ENCODE results near the gene TIMP2. TPM values are rescaled to one million over a fixed set of nuclear protein-coding genes. Genes with fewer than 3 reads are reported as not detected.

TIMP2 gene
- total and polyA plus RNA-seq, 2 experiments from 2014 or later, result 10.6 to 22.5 TPM

- TF ChIP-seq ZNF114 (CRISPR knock-in tag; IDR thresholded peaks at IDR 0.05) (no peak), ZNF331 (CRISPR knock-in tag; IDR thresholded peaks at IDR 0.05; ENCODE audit: low read depth) (no peak), NANOG (IDR thresholded peaks at IDR 0.05; ENCODE audit: borderline replicate concordance) (no peak), REST (IDR thresholded peaks at IDR 0.05; ENCODE audit: unreplicated experiment) (no peak), CREB1 (CRISPR knock-in tag; IDR thresholded peaks at IDR 0.05; ENCODE audit: low read depth) (no peak), EZH2 (IDR thresholded peaks at IDR 0.05; ENCODE audit: low read depth, unreplicated experiment) (no peak), EZH2phosphoT487 (IDR thresholded peaks at IDR 0.05; ENCODE audit: unreplicated experiment) (no peak)
Measured at GRCh38 chr17:78940708-78941107, 15.5 kb upstream of the TIMP2 start (continued).

DNA sequence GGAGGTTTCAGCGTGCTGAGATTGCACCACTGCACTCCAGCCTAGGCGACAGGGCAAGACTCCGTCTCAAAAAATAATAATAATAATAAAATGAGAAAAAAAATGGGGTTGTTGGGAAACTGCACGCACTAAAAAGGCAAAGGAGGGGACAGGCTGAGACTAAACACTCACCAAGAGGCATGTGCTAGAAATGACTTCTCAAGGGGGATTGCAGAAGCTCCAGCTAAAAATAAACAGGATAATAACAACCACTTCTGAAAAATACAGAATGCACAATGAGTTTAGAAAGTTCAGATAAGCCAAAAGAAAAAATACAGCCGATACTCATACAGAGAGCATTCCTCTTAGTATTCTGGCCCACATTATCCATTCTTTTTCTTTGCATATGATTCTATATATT lies 15.1 kb upstream of the TIMP2 start:
- no peaks in the 10 kb centered on the region; the same call in 2 of the 3 replicates for H3K9me3 Mint-ChIP-seq
- Histone ChIP-seq H3K27me3 (ENCODE audit: insufficient read depth) (no peaks in the 10 kb centered on the region), H3K36me3 (ENCODE audit: insufficient read depth) (no peaks in the 10 kb centered on the region), H2AFZ (no peak overlapping the region), H3K9me2 (ENCODE audit: insufficient read depth) (no peaks in the 10 kb centered on the region), H3K4me3 (no peak overlapping the region), H4K20me1 (replicated peaks; ENCODE audit: insufficient read depth) (no peaks in the 10 kb centered on the region), H3K4me1 (ENCODE audit: insufficient read depth) (no peaks in the 10 kb centered on the region), H3K4me2 (no peak overlapping the region), H3K27ac (ENCODE audit: low read depth) (no peak overlapping the region), H3K79me2 (replicated peaks; ENCODE audit: insufficient read depth) (no peaks in the 10 kb centered on the region), H3F3A (replicated peaks; ENCODE audit: low read depth) (no peaks in the 10 kb centered on the region)
- TF ChIP-seq REST (IDR thresholded peaks at IDR 0.05; ENCODE audit: unreplicated experiment) (no peak), ZNF331 (CRISPR knock-in tag; IDR thresholded peaks at IDR 0.05; ENCODE audit: low read depth) (no peak)
- H3K4me1 Mint-ChIP-seq, result peaks cover 3% of the 10 kb centered on the region; the same call in 1 of the 3 replicates
- H3K36me3 Mint-ChIP-seq (ENCODE audit: low read depth), result no peaks in the 10 kb centered on the region
- peaks cover 17% of the 10 kb centered on the region for H3K27me3 Mint-ChIP-seq (ENCODE audit: insufficient read depth, low read depth, poor library complexity)
- no peak overlapping the region for H3K27ac Mint-ChIP-seq
- DNase-seq (ENCODE audit: low spot score) (no peak), ATAC-seq (no peak)
- H3K4me3 Mint-ChIP-seq, result no peak overlapping the region

Measured in GM23338 (cell line).